ENCODE results near the gene CALR.
"Not testable (repeated sequence)": the region's sequence is repeated elsewhere in the genome, so short reads cannot be mapped to it uniquely, and the experiment has no call there.

Gene CALR

GRCh38 chr19:12935071-12935470, 3.3 kb upstream of the CALR start:
- no peak for DNase-seq

GRCh38 chr19:12936582-12936981, 1.8 kb upstream of the CALR start:
- no peak for DNase-seq

- no peak for DNase-seq
Measured at GRCh38 chr19:12937093-12937926, 1.1 kb upstream of the CALR start.

GRCh38 chr19:12938779-12939601, 581 bp downstream of the CALR start:
- peak; percentile 47 to 56 for DNase-seq

GRCh38 chr19:12939975-12940423, 1.6 kb downstream of the CALR start:
- DNase-seq: no peak

- no peak for DNase-seq
Measured at GRCh38 chr19:12940897-12941296, 2.5 kb downstream of the CALR start.

GRCh38 chr19:12943437-12944044, 5.1 kb downstream of the CALR start:
- DNase-seq: no peak

GRCh38 chr19:12944104-12944674, 5.8 kb downstream of the CALR start:
- DNase-seq: no peak

- peak; percentile 98 for DNase-seq
Measured at GRCh38 chr19:12945479-12946091, 7.2 kb downstream of the CALR start, which contains the start of gene RAD23A. TSS of gene RAD23A (plus strand) at chr19:12945862. CDS start at chr19:12945949, 87 bp downstream.

- peak; percentile 51 to 63 for DNase-seq
Measured at GRCh38 chr19:12946092-12946721, 7.8 kb downstream of the CALR start.

- DNase-seq: no peak
Measured at GRCh38 chr19:12946731-12947496, 8.5 kb downstream of the CALR start.

GRCh38 chr19:12947702-12948611, 9.5 kb downstream of the CALR start:
- no peak for DNase-seq

GRCh38 chr19:12948612-12949362, 10.4 kb downstream of the CALR start:
- no peak for DNase-seq

- DNase-seq: no peak
Measured at GRCh38 chr19:12949363-12950283, 11.2 kb downstream of the CALR start.

GRCh38 chr19:12952050-12952449, 13.6 kb downstream of the CALR start:
- not testable (repeated sequence) for DNase-seq

GRCh38 chr19:12952488-12953137, 14.2 kb downstream of the CALR start:
- no peak for DNase-seq

- no peak for DNase-seq
Measured at GRCh38 chr19:12953138-12953798, 14.9 kb downstream of the CALR start.

All from activated CD4-positive, alpha-beta T cell treated with anti-CD3 and anti-CD28 coated beads, Interleukin-2, amount 50 U/mL, for 48 hours (primary cell).